ENCODE results near the gene SETD7. TPM values are rescaled to one million over a fixed set of nuclear protein-coding genes. Genes with fewer than 3 reads are reported as not detected.

SETD7 gene
- total RNA-seq, 1 experiment from 2014 or later = 52.8 TPM

GRCh38 chr4:139602776-139603360 lies 46.8 kb upstream of the SETD7 start:
- no peak for DNase-seq (ENCODE audit: low spot score)
- ChIA-PET CTCF (interaction anchor here (0.5 to 2.5 kb wide), 6 partner anchors 17 to 76 kb away, joined by 3 to 18 read pairs (median 4); no protein-coding TSS in a partner anchor), POLR2A (ENCODE audit: low non-redundant PET) (interaction anchor here (0.6 kb wide), 1 partner anchor 35 kb away, joined by 4 read pairs; no protein-coding TSS in a partner anchor)
- H3K9me3 ChIP-seq (ENCODE audit: low read depth, low read length, poor library complexity, severe bottlenecking) = no peaks in the 10 kb centered on the region
- no peak overlapping the region for H3K4me3 ChIP-seq (ENCODE audit: low read depth, low read length, poor library complexity, severe bottlenecking)
- H3K36me3 ChIP-seq (ENCODE audit: insufficient read depth, low read length, poor library complexity, severe bottlenecking) = no peaks in the 10 kb centered on the region
- H3K27me3 ChIP-seq (replicated peaks; ENCODE audit: insufficient read depth, low read depth, low read length, poor library complexity) = no peaks in the 10 kb centered on the region
- no peak for TF ChIP-seq EZH2 (IDR thresholded peaks at IDR 0.05; ENCODE audit: borderline replicate concordance, low read depth, low read length, poor library complexity, severe bottlenecking)
- TF ChIP-seq, protein P1, sequence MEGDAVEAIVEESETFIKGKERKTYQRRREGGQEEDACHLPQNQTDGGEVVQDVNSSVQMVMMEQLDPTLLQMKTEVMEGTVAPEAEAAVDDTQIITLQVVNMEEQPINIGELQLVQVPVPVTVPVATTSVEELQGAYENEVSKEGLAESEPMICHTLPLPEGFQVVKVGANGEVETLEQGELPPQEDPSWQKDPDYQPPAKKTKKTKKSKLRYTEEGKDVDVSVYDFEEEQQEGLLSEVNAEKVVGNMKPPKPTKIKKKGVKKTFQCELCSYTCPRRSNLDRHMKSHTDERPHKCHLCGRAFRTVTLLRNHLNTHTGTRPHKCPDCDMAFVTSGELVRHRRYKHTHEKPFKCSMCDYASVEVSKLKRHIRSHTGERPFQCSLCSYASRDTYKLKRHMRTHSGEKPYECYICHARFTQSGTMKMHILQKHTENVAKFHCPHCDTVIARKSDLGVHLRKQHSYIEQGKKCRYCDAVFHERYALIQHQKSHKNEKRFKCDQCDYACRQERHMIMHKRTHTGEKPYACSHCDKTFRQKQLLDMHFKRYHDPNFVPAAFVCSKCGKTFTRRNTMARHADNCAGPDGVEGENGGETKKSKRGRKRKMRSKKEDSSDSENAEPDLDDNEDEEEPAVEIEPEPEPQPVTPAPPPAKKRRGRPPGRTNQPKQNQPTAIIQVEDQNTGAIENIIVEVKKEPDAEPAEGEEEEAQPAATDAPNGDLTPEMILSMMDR (conservative IDR thresholded peaks at IDR 0.05; ENCODE audit: low read depth, low read length) = no peak
- intact Hi-C loops (cut with micrococcal nuclease; ENCODE audit: unreplicated experiment) = loop anchor here (1.0 to 5.0 kb wide), 2 partner anchors 34 to 48 kb away; no protein-coding TSS in a partner anchor
- H3K27ac ChIP-seq (ENCODE audit: low read depth, low read length, poor library complexity, severe bottlenecking) = peak overlapping the region; percentile 63
- no TSS peak for BruUV-seq (replicated peaks)
- peaks cover 51% of the 10 kb centered on the region for H3K4me1 ChIP-seq (ENCODE audit: insufficient read depth, low read length, poor library complexity, severe bottlenecking)

- TF ChIP-seq EZH2 (IDR thresholded peaks at IDR 0.05; ENCODE audit: borderline replicate concordance, low read depth, low read length, poor library complexity, severe bottlenecking) = no peak
- TF ChIP-seq, protein P1 (conservative IDR thresholded peaks at IDR 0.05; ENCODE audit: low read depth, low read length) = no peak
- ChIA-PET POLR2A (ENCODE audit: low non-redundant PET) (no interaction called here), CTCF (no interaction called here)
- no peak overlapping the region for H3K4me3 ChIP-seq (ENCODE audit: low read depth, low read length, poor library complexity, severe bottlenecking)
- H3K27me3 ChIP-seq (replicated peaks; ENCODE audit: insufficient read depth, low read depth, low read length, poor library complexity) = no peaks in the 10 kb centered on the region
- H3K9me3 ChIP-seq (ENCODE audit: low read depth, low read length, poor library complexity, severe bottlenecking) = no peaks in the 10 kb centered on the region
- DNase-seq (ENCODE audit: low spot score) = no peak
- no peaks in the 10 kb centered on the region for H3K36me3 ChIP-seq (ENCODE audit: insufficient read depth, low read length, poor library complexity, severe bottlenecking)
- intact Hi-C loops (cut with micrococcal nuclease; ENCODE audit: unreplicated experiment) = loop anchor here (5.0 kb wide), 1 partner anchor 37 kb away; no protein-coding TSS in a partner anchor
- no TSS peak for BruUV-seq (replicated peaks)
- H3K27ac ChIP-seq (ENCODE audit: low read depth, low read length, poor library complexity, severe bottlenecking) = no peak overlapping the region
- peaks cover 47% of the 10 kb centered on the region for H3K4me1 ChIP-seq (ENCODE audit: insufficient read depth, low read length, poor library complexity, severe bottlenecking)
These were observed 44.6 kb upstream of the SETD7 start for GRCh38 chr4:139600662-139601061.

- ChIA-PET POLR2A (ENCODE audit: low non-redundant PET) (interaction anchor here (0.7 kb wide), 1 partner anchor 10 kb away, joined by 9 read pairs; no protein-coding TSS in a partner anchor), CTCF (no interaction called here)
- intact Hi-C loops (cut with micrococcal nuclease; ENCODE audit: unreplicated experiment) = loop anchor here (5.0 kb wide), 1 partner anchor 38 kb away; no protein-coding TSS in a partner anchor
- no TSS peak for BruUV-seq (replicated peaks)
- H3K9me3 ChIP-seq (ENCODE audit: low read depth, low read length, poor library complexity, severe bottlenecking) = no peaks in the 10 kb centered on the region
- H3K27ac ChIP-seq (ENCODE audit: low read depth, low read length, poor library complexity, severe bottlenecking) = no peak overlapping the region
- no peaks in the 10 kb centered on the region for H3K27me3 ChIP-seq (replicated peaks; ENCODE audit: insufficient read depth, low read depth, low read length, poor library complexity)
- peaks cover 40% of the 10 kb centered on the region for H3K4me1 ChIP-seq (ENCODE audit: insufficient read depth, low read length, poor library complexity, severe bottlenecking)
- no peak for TF ChIP-seq EZH2 (IDR thresholded peaks at IDR 0.05; ENCODE audit: borderline replicate concordance, low read depth, low read length, poor library complexity, severe bottlenecking)
- TF ChIP-seq, protein P1 (conservative IDR thresholded peaks at IDR 0.05; ENCODE audit: low read depth, low read length) = no peak
- H3K4me3 ChIP-seq (ENCODE audit: low read depth, low read length, poor library complexity, severe bottlenecking) = no peak overlapping the region
- no peaks in the 10 kb centered on the region for H3K36me3 ChIP-seq (ENCODE audit: insufficient read depth, low read length, poor library complexity, severe bottlenecking)
- DNase-seq (ENCODE audit: low spot score) = no peak
These were observed 43.8 kb upstream of the SETD7 start for GRCh38 chr4:139599594-139600374.

Measured in A673 (cell line).